Gastrocnemius medialis (tissue), 4 donors: ENCODE results near the gene PDGFD. TPM values are rescaled to one million over a fixed set of nuclear protein-coding genes. Genes with fewer than 3 reads are reported as not detected.
A peak's percentile ranks its signal among the peaks of the same experiment; 100 is the strongest.

Experiments
- ATAC-seq, 2 donors: fragments of 150-250 bp; one replicate each; pipeline ENCODE4 v1.9.1; 2016
- DNase-seq, 2 donors: peaks; one replicate each; pipeline ENCODE4 v3.0.0-alpha.2; 2019
- H3K27ac ChIP-seq, 4 donors: fragments of 200-600 bp; sonication (generic); 1 replicate in 1 of 4; 2 replicates in 3 of 4; pipeline ENCODE4 v1.5.1; 2016 to 2018; ENCODE audit warnings: mild to moderate bottlenecking in 2 of 4, moderate library complexity in 1 of 4
- H3K27me3 ChIP-seq, 3 donors: fragments of 200-600 bp; sonication (generic) in 2 of 3; 1 replicate in 1 of 3; 2 replicates in 2 of 3; pipeline versions ENCODE4 v1.5.1 to v1.6.0; 2016 to 2019; ENCODE audit warnings: mild to moderate bottlenecking in 1 of 3, moderate library complexity in 1 of 3
- H3K36me3 ChIP-seq, 2 donors: fragments of 200-600 bp; sonication (generic) in 1 of 2; one replicate each; pipeline ENCODE4 v1.5.1; 2017 to 2018
- H3K4me1 ChIP-seq, 2 donors: fragments of 200-600 bp; sonication (generic) in 1 of 2; one replicate each; pipeline ENCODE4 v1.5.1; 2016 to 2017; ENCODE audit warnings: mild to moderate bottlenecking in 2 of 2
- H3K4me3 ChIP-seq, 4 donors: fragments of 200-600 bp; sonication (generic) in 3 of 4; 1 replicate in 1 of 4; 2 replicates in 3 of 4; pipeline ENCODE4 v1.5.1; 2016 to 2019; ENCODE audit warnings: mild to moderate bottlenecking in 2 of 4
- H3K9me3 ChIP-seq, 3 donors: fragments of 200-600 bp; sonication (generic) in 2 of 3; 1 replicate in 1 of 3; 2 replicates in 2 of 3; pipeline ENCODE4 v1.5.1; 2016 to 2019
- POLR2A ChIP-seq, 2 donors: fragments of 450-650 bp; IDR thresholded peaks; one replicate each; pipeline ENCODE4 v1.6.1; 2017; ENCODE audit warnings: antibody characterized with exemption in 2 of 2, mild to moderate bottlenecking in 2 of 2, moderate library complexity in 2 of 2
- in situ Hi-C, 4 donors: fragments of 200-750 bp; cut with MboI; loops; one replicate each; pipeline versions ENCODE4 v1.15.0 to v1.8.0; 2017; ENCODE audit warnings: low sequenced_read_pairs in 4 of 4
- intact Hi-C: fragments of 100-400 bp; cut with DNase I; formaldehyde crosslinking; loops from one replicate; pipeline ENCODE4 v1.15.1; 2023; ENCODE audit warnings: low total_unique reads
- total RNA-seq, 4 donors: library from RNA; depleted of rRNA; stranded (reverse); fragments of >200 nt; gene quantifications; one replicate each; pipeline versions ENCODE4 v1.1.0 to v1.2.3, GENCODE V29; 2016
- TF ChIP-seq, protein P1 (sequence below), 5 experiments: fragments of 450-650 bp in 3 of 5; fragments of 200-600 bp in 2 of 5; sonication (generic) in 2 of 5; IDR thresholded peaks in 4 of 5; conservative IDR thresholded peaks in 1 of 5; 1 replicate in 4 of 5; 2 replicates in 1 of 5; pipeline ENCODE4 v1.5.1; 2016 to 2019; ENCODE audit warnings: antibody characterized with exemption in 5 of 5, mild to moderate bottlenecking in 3 of 5, moderate library complexity in 3 of 5

Gene PDGFD
- total RNA-seq, 4 donors from 2014 or later, result 2.2 to 4.0 (median 2.9) TPM

GRCh38 chr11:103907136-103907535, 256.8 kb downstream of the PDGFD start:
- no peaks in the 10 kb centered on the region for H3K27me3 ChIP-seq
- ATAC-seq (no peak), DNase-seq (no peak)
- no peaks in the 10 kb centered on the region for H3K9me3 ChIP-seq
- no peak for TF ChIP-seq POLR2A (IDR thresholded peaks at IDR 0.05)
- TF ChIP-seq, protein P1, sequence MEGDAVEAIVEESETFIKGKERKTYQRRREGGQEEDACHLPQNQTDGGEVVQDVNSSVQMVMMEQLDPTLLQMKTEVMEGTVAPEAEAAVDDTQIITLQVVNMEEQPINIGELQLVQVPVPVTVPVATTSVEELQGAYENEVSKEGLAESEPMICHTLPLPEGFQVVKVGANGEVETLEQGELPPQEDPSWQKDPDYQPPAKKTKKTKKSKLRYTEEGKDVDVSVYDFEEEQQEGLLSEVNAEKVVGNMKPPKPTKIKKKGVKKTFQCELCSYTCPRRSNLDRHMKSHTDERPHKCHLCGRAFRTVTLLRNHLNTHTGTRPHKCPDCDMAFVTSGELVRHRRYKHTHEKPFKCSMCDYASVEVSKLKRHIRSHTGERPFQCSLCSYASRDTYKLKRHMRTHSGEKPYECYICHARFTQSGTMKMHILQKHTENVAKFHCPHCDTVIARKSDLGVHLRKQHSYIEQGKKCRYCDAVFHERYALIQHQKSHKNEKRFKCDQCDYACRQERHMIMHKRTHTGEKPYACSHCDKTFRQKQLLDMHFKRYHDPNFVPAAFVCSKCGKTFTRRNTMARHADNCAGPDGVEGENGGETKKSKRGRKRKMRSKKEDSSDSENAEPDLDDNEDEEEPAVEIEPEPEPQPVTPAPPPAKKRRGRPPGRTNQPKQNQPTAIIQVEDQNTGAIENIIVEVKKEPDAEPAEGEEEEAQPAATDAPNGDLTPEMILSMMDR (IDR thresholded peaks at IDR 0.05 in 4 of 5, conservative IDR thresholded peaks at IDR 0.05 in 1 of 5), result no peak
- no peaks in the 10 kb centered on the region for H3K36me3 ChIP-seq
- no peaks in the 10 kb centered on the region for H3K4me1 ChIP-seq
- no peak overlapping the region for H3K4me3 ChIP-seq
- intact Hi-C loops (no loop called here), in situ Hi-C loops (loop anchor here in 1 of 4 donors (25.0 kb wide), 1 partner anchor 95 kb away; no protein-coding TSS in a partner anchor)
- peak overlapping the region in 1 of 4 donors; percentile 41 for H3K27ac ChIP-seq

DNA sequence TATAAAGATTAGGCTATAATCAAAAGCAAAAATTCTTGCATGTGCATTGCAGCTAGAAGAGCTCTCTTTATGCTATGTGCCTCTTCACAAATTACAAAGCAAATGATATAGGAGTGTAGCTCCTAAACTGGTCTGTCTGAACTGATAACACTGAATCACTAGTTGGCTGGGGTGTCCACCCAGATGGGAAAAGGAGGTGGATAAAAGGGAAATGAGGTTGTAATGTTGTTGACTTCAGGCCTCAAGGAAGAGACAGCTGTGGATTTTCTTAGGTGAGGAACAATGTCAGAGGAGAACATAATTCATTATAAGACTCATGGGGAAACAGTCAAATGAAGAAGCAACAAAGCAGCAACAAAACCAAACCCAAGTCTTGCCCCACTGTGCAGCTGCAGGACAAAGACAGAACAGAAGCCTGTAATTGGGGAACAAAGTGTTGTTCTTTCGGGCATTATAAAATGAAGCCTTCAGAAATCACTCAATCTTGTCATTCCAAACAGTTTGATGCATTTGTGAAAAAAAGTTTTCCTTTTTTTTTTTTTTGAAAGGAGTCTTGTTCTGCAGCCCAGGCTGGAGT, 257.6 kb downstream of the PDGFD start:
- intact Hi-C loops (no loop called here), in situ Hi-C loops (loop anchor here in 1 of 4 donors (25.0 kb wide), 1 partner anchor 94 kb away; no protein-coding TSS in a partner anchor)
- TF ChIP-seq, protein P1 (IDR thresholded peaks at IDR 0.05 in 4 of 5, conservative IDR thresholded peaks at IDR 0.05 in 1 of 5), result no peak
- no peak for TF ChIP-seq POLR2A (IDR thresholded peaks at IDR 0.05)
- no peaks in the 10 kb centered on the region for H3K36me3 ChIP-seq
- ATAC-seq, result no peak
- no peaks in the 10 kb centered on the region for H3K9me3 ChIP-seq
- no peaks in the 10 kb centered on the region for H3K4me1 ChIP-seq
- no peak overlapping the region for H3K27ac ChIP-seq
- no peak overlapping the region for H3K4me3 ChIP-seq
- no peaks in the 10 kb centered on the region for H3K27me3 ChIP-seq
- no peak for DNase-seq

DNA sequence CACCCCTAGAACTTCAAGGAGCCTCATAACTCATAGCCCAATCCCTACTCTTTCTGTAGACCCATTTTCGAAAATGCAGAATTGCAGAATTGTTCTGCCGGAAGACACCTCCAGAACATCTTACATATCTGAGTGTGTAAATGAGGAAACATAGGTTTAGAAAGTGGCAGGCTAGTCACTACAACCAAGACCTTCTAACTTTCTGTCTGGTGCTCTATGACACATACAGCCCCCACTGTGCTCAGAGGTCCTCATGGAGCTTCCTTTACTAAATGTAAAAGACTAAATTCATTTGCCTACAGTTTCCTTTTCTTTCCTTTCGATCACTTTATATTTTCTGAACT, 259.7 kb downstream of the PDGFD start:
- no peak overlapping the region for H3K4me3 ChIP-seq
- H3K27ac ChIP-seq, result no peak overlapping the region
- no peak for ATAC-seq
- H3K4me1 ChIP-seq, result no peaks in the 10 kb centered on the region
- H3K9me3 ChIP-seq, result no peaks in the 10 kb centered on the region
- in situ Hi-C loops (loop anchor here in 1 of 4 donors (25.0 kb wide), 1 partner anchor 92 kb away; no protein-coding TSS in a partner anchor), intact Hi-C loops (no loop called here)
- H3K36me3 ChIP-seq, result no peaks in the 10 kb centered on the region
- no peaks in the 10 kb centered on the region for H3K27me3 ChIP-seq
- no peak for TF ChIP-seq POLR2A (IDR thresholded peaks at IDR 0.05)
- TF ChIP-seq, protein P1 (IDR thresholded peaks at IDR 0.05 in 4 of 5, conservative IDR thresholded peaks at IDR 0.05 in 1 of 5), result no peak
- no peak for DNase-seq

- intact Hi-C loops, result no loop called here
- H3K27me3 ChIP-seq, result no peaks in the 10 kb centered on the region
- in situ Hi-C loops, result loop anchor here in 1 of 4 donors (25.0 kb wide), 1 partner anchor 91 kb away; no protein-coding TSS in a partner anchor
- DNase-seq (no peak), ATAC-seq (no peak)
- H3K36me3 ChIP-seq, result no peaks in the 10 kb centered on the region
- no peak overlapping the region for H3K27ac ChIP-seq
- H3K4me3 ChIP-seq, result no peak overlapping the region
- no peaks in the 10 kb centered on the region for H3K4me1 ChIP-seq
- no peak for TF ChIP-seq POLR2A (IDR thresholded peaks at IDR 0.05)
- TF ChIP-seq, protein P1 (IDR thresholded peaks at IDR 0.05 in 4 of 5, conservative IDR thresholded peaks at IDR 0.05 in 1 of 5), result no peak
- H3K9me3 ChIP-seq, result no peaks in the 10 kb centered on the region
Observed at GRCh38 chr11:103903621-103904323, 260.2 kb downstream of the PDGFD start.
